GM12864 (cell line): ENCODE measurements around the gene HS1BP3.

ENCODE experiments used
- DNase-seq: peaks from one replicate; pipeline ENCODE4 v3.0.0-alpha.2; 2011; ENCODE audit warnings: low read depth
- H3K4me3 ChIP-seq: 2 replicates; pipeline ENCODE4 v1.5.1; 2011; ENCODE audit warnings: mild to moderate bottlenecking, low read depth, low read length, control low read depth
- CTCF ChIP-seq: IDR thresholded peaks from 2 replicates; pipeline ENCODE4 v1.5.1; 2011; ENCODE audit warnings: low read depth, mild to moderate bottlenecking, moderate library complexity, low read length, control low read depth, inconsistent platforms; ENCODE audit errors: missing control alignments

HS1BP3 gene

GRCh38 chr2:20652673-20653575 is 2.0 kb upstream of the HS1BP3 start:
- H3K4me3 ChIP-seq: no peak overlapping the region
- TF ChIP-seq CTCF: no peak
- no peak for DNase-seq

GRCh38 chr2:20652141-20652540 is 1.2 kb upstream of the HS1BP3 start:
- no peak overlapping the region for H3K4me3 ChIP-seq
- no peak for DNase-seq
- TF ChIP-seq CTCF: no peak

- DNase-seq: no peak
- no peak for TF ChIP-seq CTCF
- peak overlapping the region; percentile 64; the same call in 1 of the 2 replicates for H3K4me3 ChIP-seq
These were observed 817 bp upstream of the HS1BP3 start for GRCh38 chr2:20651731-20652099.

- DNase-seq: no peak
- H3K4me3 ChIP-seq: peak overlapping the region; percentile 90
- TF ChIP-seq CTCF: no peak
These were observed 463 bp downstream of the HS1BP3 start for GRCh38 chr2:20650393-20650876.

- DNase-seq: no peak
- no peak for TF ChIP-seq CTCF
- peak overlapping the region; percentile 90 for H3K4me3 ChIP-seq
These were observed 922 bp downstream of the HS1BP3 start for GRCh38 chr2:20649976-20650375.

- no peak overlapping the region for H3K4me3 ChIP-seq
- TF ChIP-seq CTCF: no peak
- no peak for DNase-seq
These were observed 1.3 kb downstream of the HS1BP3 start for GRCh38 chr2:20649576-20649975.

GRCh38 chr2:20648831-20649230 is 2.1 kb downstream of the HS1BP3 start:
- no peak for TF ChIP-seq CTCF
- DNase-seq: no peak

More at GRCh38 chr2:20648831-20649230, 2.1 kb downstream of the HS1BP3 start:
- H3K4me3 ChIP-seq: no peak overlapping the region
